GM18867 (cell line): ENCODE data around the gene FSTL1.

Experiments used
- ATAC-seq: cut with Tn5 transposase; IDR thresholded peaks from one replicate; pipeline ENCODE4 v1.9.1; 2021; ENCODE audit warnings: mild to moderate bottlenecking, moderate library complexity; ENCODE audit not compliant: unreplicated experiment

FSTL1 gene

GRCh38 chr3:120468635-120469295, 18.0 kb upstream of the FSTL1 start:
- no peak for ATAC-seq

GRCh38 chr3:120462409-120462959, 11.7 kb upstream of the FSTL1 start:
- no peak for ATAC-seq

GRCh38 chr3:120461416-120461815, 10.6 kb upstream of the FSTL1 start:
- no peak for ATAC-seq

DNA sequence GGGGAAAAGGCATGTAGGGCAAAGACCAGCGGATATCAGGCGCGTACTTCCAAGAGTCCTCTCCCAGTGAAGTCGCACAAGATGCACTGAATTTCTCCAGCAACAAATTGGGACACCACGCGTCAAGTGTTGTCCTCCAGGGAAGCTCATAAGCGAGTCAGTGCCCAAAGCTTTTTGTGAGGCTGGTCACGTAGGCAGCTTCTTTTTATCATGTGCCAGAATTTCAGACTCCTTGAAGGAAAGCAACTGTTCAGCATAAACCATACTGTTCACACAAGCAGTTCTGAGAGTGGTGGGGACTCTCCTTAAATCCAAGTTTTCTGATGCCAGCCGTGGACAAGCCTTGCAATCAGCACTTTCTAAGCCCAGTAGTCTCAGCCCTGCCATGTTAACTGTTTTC, 10.1 kb upstream of the FSTL1 start:
- no peak for ATAC-seq

GRCh38 chr3:120460181-120460790, 9.5 kb upstream of the FSTL1 start:
- ATAC-seq = no peak

DNA sequence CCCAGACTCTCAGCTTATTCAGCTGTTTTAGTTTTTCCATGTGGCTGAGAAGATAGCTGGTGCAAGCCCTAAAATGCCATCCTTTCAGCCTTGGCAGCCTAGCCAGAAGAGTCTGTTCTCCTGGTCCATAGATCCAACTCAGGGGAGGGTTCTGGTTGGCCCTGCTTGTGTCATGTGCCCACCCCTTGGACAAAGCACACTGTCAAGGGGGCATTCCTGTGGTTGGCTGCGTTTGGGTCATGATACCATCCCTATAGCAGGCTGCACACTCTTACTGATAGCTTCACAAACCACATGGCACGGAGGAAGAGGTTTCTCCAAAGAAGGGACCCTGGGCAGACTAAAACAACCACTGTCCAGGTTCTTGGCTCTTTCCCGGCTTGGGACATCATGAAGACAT, 8.4 kb upstream of the FSTL1 start:
- no peak for ATAC-seq

- ATAC-seq = no peak
These were observed 7.0 kb upstream of the FSTL1 start for GRCh38 chr3:120457827-120458226.

DNA sequence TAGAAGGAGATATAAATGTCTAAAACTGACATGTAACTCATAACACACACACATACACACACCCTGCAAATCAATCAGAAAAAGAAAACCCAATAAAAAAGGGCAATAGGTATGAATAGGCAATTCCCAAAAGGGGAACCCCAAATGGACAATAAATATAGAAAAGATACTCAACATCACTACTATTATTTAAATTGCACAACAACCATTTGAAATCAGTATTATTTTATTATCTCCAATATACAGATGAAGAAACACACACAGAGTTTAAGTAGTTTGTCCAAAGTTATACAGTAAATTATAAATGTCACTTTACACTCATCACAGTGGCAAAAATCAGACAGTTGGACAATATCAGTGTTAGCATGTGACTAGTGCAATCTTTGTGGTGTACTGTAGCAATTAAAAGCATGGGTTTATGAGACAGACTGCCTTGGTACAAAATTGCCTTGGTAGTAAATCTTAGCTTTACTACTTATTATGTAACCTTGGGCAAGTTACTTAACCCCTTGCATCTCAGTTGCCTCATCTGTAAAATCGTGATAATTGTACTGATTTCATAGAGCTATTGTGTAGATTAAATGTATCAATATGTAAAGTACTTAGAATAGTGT, 3.4 kb upstream of the FSTL1 start:
- no peak for ATAC-seq

GRCh38 chr3:120452816-120453215, 2.0 kb upstream of the FSTL1 start:
- no peak for ATAC-seq

- no peak for ATAC-seq
These were observed 1.0 kb upstream of the FSTL1 start for GRCh38 chr3:120451806-120452205.

- no peak for ATAC-seq
These were observed 525 bp upstream of the FSTL1 start for GRCh38 chr3:120451272-120451761.

DNA sequence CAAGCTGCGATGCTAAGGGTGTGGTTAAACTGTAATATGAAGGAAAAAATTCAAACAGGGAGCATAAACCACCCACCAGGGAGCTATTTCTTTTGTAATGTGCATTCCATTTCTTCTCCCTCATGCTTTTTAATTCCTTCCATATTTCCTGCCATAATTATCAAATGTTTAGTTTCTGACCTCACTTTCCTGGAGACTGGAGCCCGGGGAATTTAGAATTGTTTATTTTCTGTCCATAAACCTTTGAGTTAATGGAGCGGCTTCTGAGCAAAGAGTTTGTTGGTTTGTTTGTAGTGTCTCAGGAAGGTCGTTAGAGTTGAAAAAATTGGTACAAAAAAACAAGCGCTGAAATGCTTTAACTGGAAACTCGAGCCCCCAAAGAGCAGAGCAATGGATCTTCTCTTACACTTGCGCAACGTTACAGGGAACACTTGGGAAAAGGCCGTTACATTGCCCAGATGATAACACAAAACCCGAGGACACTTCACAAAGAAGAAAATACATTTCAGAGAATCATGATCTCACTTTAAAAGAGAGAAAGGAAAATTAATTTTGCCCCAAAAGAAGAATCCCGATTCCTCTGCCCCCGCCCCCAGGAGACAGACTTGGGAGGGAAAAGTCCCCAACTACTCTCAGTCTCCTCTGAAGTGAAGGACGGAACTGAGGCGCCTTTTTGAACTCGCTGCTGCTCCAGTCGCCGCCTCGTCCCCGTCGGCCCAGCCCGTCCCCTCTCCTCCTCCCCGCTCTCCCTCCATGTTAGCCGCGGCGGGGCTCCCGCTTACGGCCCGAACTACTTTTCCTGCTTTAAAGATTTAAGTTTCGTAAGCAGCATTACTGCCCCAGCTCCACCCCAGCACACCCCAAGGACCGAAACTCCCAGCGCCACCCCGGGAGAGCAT, 842 bp downstream of the FSTL1 start:
- ATAC-seq = no peak

DNA sequence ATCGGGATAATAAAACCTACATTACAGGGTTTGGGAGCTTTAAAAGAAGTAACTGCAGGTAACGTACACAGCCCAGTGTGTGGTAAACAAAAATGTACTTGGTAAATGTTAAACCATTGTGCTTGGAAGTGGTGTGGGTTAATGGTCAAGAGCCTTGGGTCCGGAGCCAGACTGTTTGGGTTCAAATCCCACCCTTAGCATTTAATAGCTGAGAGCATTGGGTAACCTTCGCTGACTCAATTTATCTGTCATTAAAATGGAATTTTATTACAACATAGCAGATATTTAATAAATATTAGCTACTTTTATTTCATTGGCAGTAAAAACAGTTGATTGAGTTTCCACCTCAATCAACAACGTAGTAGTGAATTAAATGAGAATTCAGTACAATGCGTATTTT, 1.5 kb downstream of the FSTL1 start:
- no peak for ATAC-seq

- no peak for ATAC-seq
These were observed 2.0 kb downstream of the FSTL1 start for GRCh38 chr3:120448756-120449155.

DNA sequence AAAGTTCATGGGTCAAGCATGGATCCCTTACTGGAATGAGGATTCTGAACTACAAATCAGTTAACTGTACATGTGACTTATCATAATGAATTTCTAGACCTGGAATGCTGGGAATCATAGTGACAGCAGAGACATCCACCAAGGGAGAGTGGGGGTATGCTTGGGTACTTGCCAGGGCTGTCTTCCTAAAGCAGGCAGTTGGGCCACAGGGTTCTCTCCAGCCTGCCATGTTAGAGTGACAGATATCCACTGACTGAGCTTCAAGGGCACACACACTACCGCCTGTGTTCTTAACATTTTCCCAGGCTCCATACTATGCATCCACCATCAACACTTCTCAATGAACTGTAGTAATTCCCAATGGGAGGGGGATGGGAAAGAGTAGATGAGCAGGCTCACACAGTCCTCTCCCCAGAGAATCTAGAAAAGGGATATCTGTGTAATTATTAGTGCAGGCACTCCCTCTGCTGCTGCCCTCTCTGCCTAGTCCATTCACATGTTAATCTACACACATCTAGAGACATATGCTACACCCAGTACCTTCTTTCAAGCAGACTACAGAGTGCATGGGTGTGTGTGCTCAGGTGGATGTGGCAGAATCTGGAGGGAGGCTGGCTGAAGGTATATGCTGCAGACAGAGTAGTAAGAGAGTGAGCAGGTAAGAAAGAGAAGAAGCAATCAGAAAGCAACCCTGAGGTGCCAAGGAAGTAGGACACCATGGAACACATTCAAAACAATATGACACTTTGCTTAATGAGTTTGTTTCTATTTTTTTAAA, 3.7 kb downstream of the FSTL1 start:
- ATAC-seq = no peak

DNA sequence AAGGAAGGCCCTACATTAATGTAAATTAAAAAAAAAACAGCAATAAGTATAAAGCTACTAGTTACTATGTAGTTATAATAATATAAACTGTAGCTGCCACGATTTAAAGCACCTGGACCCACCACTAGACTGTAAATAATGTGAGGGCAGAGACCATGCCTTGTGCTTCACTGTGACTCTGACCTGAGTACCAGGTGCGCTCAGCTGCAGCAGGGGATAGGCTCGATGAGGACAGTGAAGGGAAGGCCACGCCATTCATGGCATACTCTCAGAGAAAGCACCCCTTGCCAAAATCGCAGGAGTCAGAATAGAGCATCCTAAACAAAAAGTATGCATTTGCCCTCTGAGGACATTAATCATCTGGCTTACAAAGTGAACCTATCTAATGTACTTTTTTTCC, 5.1 kb downstream of the FSTL1 start:
- ATAC-seq = no peak

DNA sequence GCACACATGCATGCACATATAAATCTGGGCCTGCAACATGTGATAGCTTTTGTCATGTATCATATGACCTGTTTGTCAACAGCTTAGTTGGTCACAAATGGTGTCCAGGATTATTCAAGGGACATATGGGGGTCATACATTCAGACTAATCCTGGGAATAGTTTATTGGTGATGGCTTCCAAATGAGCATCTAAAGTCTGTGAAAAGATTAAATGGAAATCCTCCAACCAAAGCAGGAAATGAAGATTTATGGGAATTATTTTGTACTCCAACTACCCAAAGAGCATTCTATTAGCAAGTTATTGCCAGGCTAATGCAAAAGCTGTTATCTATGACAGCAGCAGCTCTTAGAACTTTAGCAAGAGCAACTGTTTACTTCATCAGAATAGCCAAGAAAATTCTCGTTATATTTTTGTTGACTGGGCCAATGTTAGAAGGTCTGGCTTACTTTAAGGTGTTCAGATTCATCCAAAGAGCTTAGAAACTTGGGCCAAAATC, 7.1 kb downstream of the FSTL1 start:
- ATAC-seq = no peak

DNA sequence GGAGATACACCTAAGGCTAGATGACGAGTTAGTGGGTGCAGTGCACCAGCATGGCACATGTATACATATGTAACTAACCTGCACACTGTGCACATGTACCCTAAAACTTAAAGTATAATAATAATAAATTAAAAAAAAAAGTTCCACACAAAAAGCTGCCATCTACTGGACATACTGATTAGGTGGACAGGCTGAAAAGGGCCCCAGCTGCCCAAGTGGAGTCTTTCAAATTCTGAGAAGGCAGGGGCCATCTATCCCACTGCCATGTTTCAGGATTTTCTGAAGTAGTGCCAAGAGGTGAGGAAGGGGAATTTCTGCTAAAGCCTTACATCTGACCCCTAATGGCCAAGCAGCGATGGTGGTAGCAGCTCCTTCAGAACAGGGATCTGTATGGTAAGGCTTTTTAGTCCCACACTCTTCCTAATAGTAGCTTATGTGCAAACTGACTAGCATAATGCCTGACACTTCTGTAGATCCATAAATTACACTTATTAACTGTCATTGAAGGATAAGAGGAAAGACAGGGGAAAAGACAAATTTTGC, 7.7 kb downstream of the FSTL1 start:
- no peak for ATAC-seq

DNA sequence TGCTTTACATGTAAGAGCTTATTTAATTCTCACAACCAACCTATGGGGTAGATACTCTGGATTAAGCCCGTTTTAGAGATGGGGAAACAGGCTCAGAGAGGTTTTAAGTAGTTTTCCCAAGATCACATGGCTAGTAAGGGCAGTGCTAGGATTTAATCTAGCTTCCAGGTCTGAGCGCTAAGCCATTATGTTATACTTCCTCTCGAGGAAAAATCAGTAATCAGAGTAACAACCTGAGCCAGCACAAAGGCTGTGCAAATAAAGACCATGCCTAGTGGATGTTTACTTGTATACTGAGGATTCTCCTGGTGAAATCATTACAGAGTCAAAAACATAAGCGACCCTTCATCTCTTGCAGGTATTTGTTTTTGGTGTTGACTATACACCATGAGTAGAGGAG, 9.0 kb downstream of the FSTL1 start:
- no peak for ATAC-seq

DNA sequence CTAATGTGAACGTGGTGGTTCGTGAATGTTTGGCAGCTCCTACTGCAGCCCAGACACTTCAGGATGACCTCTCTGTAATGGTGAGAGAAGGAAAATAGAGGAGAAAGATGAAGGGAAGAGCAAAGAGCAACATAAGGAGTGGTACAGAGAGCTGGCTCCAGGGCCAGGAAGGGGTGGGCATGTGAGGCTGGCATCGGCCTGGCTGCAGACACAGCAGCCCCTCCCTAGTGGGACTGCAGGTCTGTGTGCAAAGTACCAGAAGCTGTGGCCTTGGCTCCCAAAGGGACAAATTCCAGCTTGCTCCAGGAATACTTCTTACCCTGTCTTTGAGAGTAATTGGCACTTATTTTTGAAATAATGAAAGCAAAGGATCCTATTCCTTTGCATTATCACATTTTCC, 10.0 kb downstream of the FSTL1 start:
- ATAC-seq = no peak
